Bone marrow (tissue), 2 donors: ENCODE data around the gene TANGO6.
"Not testable (repeated sequence)": the region's sequence is repeated elsewhere in the genome, so short reads cannot be mapped to it uniquely, and the experiment has no call there.

ENCODE experiments used
- DNase-seq, 2 donors: peaks; one replicate each; lab custom pipeline; 2025; lab: John Stamatoyannopoulos, UW

TANGO6 gene

GRCh38 chr16:68843482-68844210, at the start of gene TANGO6:
Gene TANGO6, plus strand, starts transcription at chr16:68843531. Its CDS starts 87 bp downstream, at chr16:68843618.
- DNase-seq: peak; percentile 75 to 78

GRCh38 chr16:68798398-68798797, 44.9 kb upstream of the TANGO6 start:
- no peak for DNase-seq

- peak in 1 of 2 donors; percentile 2 for DNase-seq
Observed at GRCh38 chr16:68800257-68800875, 43.0 kb upstream of the TANGO6 start.

- no peak for DNase-seq
Observed at GRCh38 chr16:68802190-68802589, 41.1 kb upstream of the TANGO6 start.

GRCh38 chr16:68806422-68806821, 36.9 kb upstream of the TANGO6 start:
- no peak for DNase-seq

- no peak for DNase-seq
Observed at GRCh38 chr16:68806981-68807380, 36.4 kb upstream of the TANGO6 start.

GRCh38 chr16:68814516-68814915, 28.8 kb upstream of the TANGO6 start:
- no peak for DNase-seq

GRCh38 chr16:68823401-68824135, 19.8 kb upstream of the TANGO6 start:
- no peak for DNase-seq

- no peak for DNase-seq
Observed at GRCh38 chr16:68825427-68825826, 17.9 kb upstream of the TANGO6 start.

- no peak for DNase-seq
Observed at GRCh38 chr16:68826652-68827051, 16.7 kb upstream of the TANGO6 start.

- DNase-seq: no peak
Observed at GRCh38 chr16:68833251-68833650, 10.1 kb upstream of the TANGO6 start.

GRCh38 chr16:68834550-68834949, 8.8 kb upstream of the TANGO6 start:
- DNase-seq: no peak

GRCh38 chr16:68835970-68836369, 7.4 kb upstream of the TANGO6 start:
- DNase-seq: no peak

- no peak for DNase-seq
Observed at GRCh38 chr16:68839831-68840230, 3.5 kb upstream of the TANGO6 start.

- DNase-seq: not testable (repeated sequence)
Observed at GRCh38 chr16:68842964-68843481, 308 bp upstream of the TANGO6 start.

GRCh38 chr16:68844211-68844564, 857 bp downstream of the TANGO6 start:
- DNase-seq: no peak

- no peak for DNase-seq
Observed at GRCh38 chr16:68848786-68849185, 5.5 kb downstream of the TANGO6 start.

- DNase-seq: no peak
Observed at GRCh38 chr16:68850481-68850880, 7.2 kb downstream of the TANGO6 start.

- DNase-seq: no peak
Observed at GRCh38 chr16:68851601-68852000, 8.3 kb downstream of the TANGO6 start.

- no peak for DNase-seq
Observed at GRCh38 chr16:68857479-68857878, 14.1 kb downstream of the TANGO6 start.

GRCh38 chr16:68859828-68860227, 16.5 kb downstream of the TANGO6 start:
- no peak for DNase-seq

GRCh38 chr16:68860978-68861892, 17.9 kb downstream of the TANGO6 start:
- no peak for DNase-seq
